GM21526 (cell line): ENCODE data around the gene COL5A3.
"Not testable (repeated sequence)": the region's sequence is repeated elsewhere in the genome, so short reads cannot be mapped to it uniquely, and the experiment has no call there.

Experiments used
- ATAC-seq: cut with Tn5 transposase; IDR thresholded peaks from one replicate; pipeline ENCODE4 v1.9.1; 2021; ENCODE audit warnings: moderate library complexity; ENCODE audit not compliant: unreplicated experiment, low FRiP score

The COL5A3 gene

GRCh38 chr19:9981406-9982260 lies 28.7 kb downstream of the COL5A3 start:
- no peak for ATAC-seq

DNA sequence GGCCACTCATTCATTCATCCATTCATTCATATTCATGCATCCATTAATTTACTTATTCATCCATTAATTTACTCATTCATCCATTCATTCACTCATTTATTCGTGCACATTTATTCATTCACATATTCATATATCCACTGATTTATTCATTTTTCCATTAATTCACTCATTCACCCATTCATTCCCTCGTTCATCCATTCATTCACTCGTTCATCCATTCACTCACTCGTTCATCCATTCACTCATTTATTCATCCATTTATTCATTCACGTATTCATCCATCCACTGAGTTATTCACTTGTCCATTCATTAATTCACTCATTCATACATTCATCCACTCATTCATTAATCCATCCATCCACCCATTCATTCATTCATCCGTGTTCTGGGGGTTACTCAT lies 38.2 kb downstream of the COL5A3 start:
- ATAC-seq, result no peak

DNA sequence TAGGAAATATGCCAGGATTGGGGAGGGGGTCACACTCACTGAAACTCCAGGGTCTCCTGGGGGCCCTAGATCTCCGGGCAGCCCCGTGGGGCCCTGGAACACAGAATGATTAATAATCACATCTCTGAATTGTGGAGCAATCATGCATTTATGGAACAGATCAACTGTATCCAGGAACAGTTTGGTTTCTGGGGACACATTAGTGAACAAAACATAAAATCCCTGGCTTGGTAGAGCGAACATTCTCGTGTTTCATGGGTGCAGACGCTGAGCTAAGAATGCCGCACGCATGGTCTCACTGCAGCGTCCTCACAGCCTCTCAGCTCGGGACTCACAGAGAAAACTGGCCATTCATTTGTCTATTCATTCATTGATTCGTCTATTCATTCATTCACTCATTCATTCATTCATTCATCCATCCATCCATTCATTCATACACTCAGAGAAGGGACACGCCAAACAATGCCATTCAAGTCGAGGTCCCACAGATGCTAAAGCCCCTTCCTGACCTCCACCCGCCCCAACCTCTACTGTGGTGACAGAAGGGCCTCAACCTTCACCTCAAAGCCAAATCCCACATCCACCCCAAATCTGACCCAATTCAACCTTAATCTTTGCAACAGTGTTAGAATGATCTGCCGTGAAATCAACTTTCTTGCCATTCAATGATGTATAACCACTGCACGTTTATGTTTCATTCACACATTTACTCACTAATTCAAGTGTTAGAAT lies 39.0 kb downstream of the COL5A3 start:
- ATAC-seq, result no peak

- no peak for ATAC-seq
These were observed 39.8 kb downstream of the COL5A3 start for GRCh38 chr19:9970481-9970880.

GRCh38 chr19:9969688-9969975 lies 40.7 kb downstream of the COL5A3 start:
- no peak for ATAC-seq

DNA sequence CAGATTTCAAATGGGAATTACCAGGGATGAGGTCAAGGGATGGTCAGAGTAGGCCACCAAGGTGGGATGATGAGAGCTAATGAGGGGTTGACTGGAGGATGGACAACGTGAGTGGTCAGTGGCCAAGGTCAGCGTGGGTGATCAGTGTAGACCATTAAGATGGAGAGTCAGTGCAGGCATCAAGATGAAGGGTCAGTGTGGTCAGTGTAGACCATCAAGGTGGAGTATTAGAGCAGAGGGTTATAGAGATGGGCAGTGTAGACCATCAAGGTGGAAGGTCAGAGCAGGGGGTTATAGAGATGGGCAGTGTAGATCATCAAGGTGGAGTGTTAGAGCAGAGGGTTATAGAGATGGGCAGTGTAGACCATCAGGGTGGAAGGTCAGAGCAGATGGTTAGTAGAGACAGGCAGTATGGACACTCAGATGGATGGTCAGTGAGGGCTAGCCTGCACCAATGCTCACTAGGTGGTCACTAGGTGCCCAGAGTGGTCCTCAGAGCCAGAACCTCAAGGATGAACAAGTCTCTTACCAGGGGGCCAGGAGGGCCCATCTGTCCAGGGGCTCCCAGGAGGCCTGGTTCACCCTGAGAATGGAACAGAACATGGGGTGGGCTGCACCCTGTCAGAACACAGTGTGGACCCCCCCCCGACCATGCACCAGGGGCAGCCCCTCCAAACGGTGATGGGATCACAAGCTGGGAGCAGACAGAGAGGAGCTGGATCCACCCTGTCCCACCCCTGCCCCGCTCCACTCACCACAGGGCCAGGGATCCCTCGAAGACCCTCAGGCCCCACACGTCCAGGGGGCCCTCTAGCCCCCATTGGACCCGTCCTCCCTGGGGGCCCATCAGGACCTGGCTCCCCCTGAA lies 41.2 kb downstream of the COL5A3 start:
- no peak for ATAC-seq

GRCh38 chr19:9967326-9967725 lies 43.0 kb downstream of the COL5A3 start:
- ATAC-seq, result no peak

- no peak for ATAC-seq
These were observed 43.9 kb downstream of the COL5A3 start for GRCh38 chr19:9966448-9966847.

- no peak for ATAC-seq
These were observed 44.3 kb downstream of the COL5A3 start for GRCh38 chr19:9966024-9966423.

GRCh38 chr19:9962623-9963290 lies 47.5 kb downstream of the COL5A3 start:
- no peak for ATAC-seq

GRCh38 chr19:9961103-9961502 lies 49.2 kb downstream of the COL5A3 start:
- ATAC-seq, result no peak

DNA sequence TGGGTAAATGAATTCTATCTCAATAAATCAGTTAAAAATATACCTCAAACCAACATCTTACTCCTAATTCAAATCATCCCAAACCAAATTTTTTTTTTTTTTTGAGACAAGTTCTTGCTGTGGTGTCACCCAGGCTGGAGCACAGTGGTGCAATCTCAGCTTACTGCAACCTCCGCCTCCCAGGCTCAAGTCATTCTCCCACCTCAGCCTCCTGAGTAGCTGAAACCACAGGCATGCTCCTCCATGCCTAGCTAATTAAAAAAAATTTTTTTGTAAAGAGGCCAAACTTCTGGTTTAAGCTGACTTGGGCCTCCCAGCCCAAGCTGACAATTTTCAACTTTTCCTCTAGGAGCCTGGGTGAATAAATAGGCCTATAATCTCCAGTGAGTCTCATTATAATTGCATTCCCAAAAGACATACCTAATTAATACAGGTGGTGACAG lies 51.9 kb downstream of the COL5A3 start:
- no peak for ATAC-seq

DNA sequence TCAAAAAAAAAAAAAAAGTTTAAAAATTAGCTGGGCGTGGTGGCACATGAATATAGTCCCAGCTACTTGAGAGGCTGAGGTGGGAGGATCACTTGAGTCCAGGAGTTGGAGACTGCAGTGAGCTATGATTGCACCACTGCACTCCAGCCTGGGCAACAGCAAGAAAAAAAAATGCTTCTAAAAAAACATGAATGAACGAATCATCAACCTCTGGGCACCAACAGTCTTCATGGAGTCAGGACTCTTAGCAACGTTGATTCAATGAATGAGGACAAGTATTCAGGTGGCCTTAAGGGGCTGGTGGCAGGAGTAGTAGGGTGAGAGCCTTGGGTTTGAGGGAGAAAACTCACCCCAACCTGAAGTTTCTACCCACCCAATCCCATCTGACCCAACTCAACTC lies 53.3 kb downstream of the COL5A3 start:
- ATAC-seq, result no peak

DNA sequence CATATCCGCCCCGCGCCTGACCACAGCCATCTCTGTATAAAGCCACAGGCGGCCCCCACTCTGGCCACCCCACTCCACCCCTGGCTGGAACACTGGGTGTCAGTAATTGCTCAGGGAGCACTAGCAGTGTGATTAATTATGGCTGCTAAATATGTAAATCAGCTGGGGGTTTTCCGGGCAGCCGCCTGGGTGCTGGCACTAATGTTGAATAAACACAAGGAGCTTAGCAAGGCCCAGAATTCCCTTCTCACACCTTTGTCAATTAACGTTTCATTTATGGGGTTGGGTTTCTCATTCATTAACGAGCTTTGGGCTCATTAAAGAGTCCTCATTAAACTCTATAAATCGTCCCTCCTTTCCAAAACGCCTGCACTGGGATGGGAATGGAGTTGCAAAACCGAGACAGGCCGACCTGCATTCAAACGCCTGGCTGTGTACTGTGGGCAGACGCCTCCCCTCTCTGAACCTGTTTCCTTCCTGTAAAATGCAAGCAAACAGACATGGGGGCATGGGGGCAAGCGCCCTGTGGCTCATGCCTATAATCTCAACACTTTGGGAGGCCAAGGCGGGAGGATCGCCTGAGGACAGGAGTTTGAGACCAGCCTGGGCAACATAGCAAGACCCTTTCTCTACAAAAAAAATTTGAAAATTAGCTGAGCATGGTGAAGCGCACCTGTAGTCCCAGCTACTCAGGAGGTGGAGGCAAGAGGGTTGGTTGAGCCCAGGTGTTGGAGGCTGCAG lies 56.3 kb downstream of the COL5A3 start:
- ATAC-seq, result no peak

- ATAC-seq, result no peak
These were observed 58.0 kb downstream of the COL5A3 start for GRCh38 chr19:9952276-9952675.

- ATAC-seq, result no peak
These were observed 62.9 kb downstream of the COL5A3 start for GRCh38 chr19:9947441-9947840.

- ATAC-seq, result not testable (repeated sequence)
These were observed 63.7 kb downstream of the COL5A3 start for GRCh38 chr19:9946528-9947125.

DNA sequence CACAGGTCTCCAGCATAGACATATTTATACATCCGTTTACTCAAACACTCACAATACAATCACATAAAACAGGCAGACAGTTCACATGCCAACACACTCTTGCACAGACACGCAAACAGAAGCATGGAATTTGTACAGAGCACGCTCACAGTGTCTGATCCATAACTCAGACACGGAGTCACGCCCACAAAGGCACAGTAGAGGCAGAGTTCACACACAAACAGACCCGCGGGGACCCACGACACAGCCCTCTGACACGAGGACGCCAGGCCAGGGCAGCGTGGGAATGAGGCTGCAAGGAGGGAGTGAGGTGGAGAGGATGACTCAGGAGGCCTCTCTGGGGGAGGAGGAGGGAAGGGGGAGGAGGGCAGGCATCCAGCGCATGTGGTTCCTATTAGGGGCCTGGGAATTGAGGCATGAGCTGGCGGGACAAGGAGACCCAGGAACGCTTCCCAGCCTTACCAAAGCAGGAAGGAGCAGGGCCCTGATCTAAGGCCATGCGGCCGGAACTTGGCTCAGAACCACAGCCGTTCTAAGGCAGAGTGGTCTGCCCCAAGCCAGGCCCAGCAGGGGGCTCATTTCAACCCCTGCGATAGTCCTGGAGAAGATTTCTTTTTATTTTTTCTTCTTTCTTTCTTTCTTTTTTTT lies 64.9 kb downstream of the COL5A3 start:
- no peak for ATAC-seq

- no peak for ATAC-seq
These were observed 66.6 kb downstream of the COL5A3 start for GRCh38 chr19:9943744-9944143.
